ENCODE data around the gene SORCS3.

DNA sequence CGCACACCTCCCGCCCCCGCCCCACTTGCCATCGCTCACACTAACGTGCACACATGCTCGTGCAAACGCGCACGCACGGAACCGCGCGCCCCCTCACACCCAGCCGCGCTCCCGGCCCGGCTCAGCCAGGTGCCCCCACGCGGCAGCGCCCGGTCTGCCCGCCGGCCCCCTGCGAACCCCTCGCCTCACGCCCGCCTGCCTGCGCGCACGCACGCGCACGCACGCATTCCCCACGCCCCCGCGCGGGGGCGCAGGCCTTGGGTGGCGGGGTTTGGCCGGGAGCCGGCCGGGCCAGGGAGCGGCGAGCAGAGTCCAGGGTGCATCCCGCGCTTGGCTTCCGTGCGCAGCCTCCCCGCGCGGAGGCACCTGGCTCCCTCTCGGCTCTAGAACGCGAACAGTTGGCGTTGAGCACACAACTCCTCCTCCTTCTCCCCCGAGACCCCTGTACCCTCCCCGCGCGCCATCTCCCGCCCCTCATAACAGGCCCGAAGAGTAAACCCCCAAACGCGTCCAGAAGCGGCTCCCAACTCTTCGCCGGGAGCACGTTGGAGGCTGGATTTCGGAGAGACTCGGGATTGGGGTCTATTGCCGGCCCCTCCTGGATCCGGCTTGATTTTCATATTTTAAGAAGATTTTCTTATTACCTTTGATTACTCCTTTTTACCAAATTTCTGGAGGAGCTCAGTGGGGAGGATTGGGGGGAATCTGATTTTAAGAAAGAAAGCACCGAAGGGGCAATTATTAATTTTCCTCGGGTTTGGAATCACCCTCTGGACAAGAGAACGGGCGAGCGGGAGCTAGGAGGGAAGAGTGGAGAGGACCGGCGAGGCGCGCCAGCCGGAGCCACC is 527 bp upstream of the SORCS3 start:
- TF ChIP-seq CTCF (conservative IDR thresholded peaks at IDR 0.05; ENCODE audit: low read length) (no peak), EZH2phosphoT487 (IDR thresholded peaks at IDR 0.05; ENCODE audit: borderline replicate concordance) (no peak)

All from Loucy (cell line).